CD14-positive monocyte (primary cell): ENCODE data around the gene TANGO6. TPM values are rescaled to one million over a fixed set of nuclear protein-coding genes. Genes with fewer than 3 reads are reported as not detected.

Experiments used
- DNase-seq, 3 donors: peaks; one replicate each; pipeline ENCODE4 v3.0.0-alpha.2; 2011 to 2022
- H2AFZ ChIP-seq: 2 replicates; pipeline ENCODE4 v1.6.0; 2012; ENCODE audit warnings: mild to moderate bottlenecking, low read depth, low read length, inconsistent platforms; ENCODE audit not compliant: insufficient read depth, poor library complexity, severe bottlenecking
- H3K27ac ChIP-seq, 2 donors: 1 replicate in 1 of 2; 2 replicates in 1 of 2; pipeline ENCODE4 v1.5.1; 2012 to 2013; ENCODE audit warnings: low read length in 2 of 2, control low read depth in 1 of 2, inconsistent platforms in 1 of 2, low read depth in 1 of 2, mild to moderate bottlenecking in 1 of 2
- H3K27me3 ChIP-seq, 2 donors: one replicate each; pipeline versions ENCODE4 v1.6.0 to v1.6.1; 2011 to 2013; ENCODE audit warnings: low read length in 2 of 2; ENCODE audit not compliant: control insufficient read depth in 2 of 2, insufficient read depth in 2 of 2
- H3K36me3 ChIP-seq, 2 donors: replicated peaks in 1 of 2; 1 replicate in 1 of 2; 2 replicates in 1 of 2; pipeline versions ENCODE4 v1.5.1 to v1.6.1; 2012 to 2013; ENCODE audit warnings: low read length in 2 of 2, control low read depth in 1 of 2, inconsistent platforms in 1 of 2, mild to moderate bottlenecking in 1 of 2; ENCODE audit not compliant: insufficient read depth in 2 of 2, control insufficient read depth in 1 of 2
- H3K4me1 ChIP-seq, 2 donors: 1 replicate in 1 of 2; 2 replicates in 1 of 2; pipeline versions ENCODE4 v1.5.1 to v1.6.1; 2012 to 2013; ENCODE audit warnings: low read length in 2 of 2, control low read depth in 1 of 2, inconsistent platforms in 1 of 2, mild to moderate bottlenecking in 1 of 2, moderate library complexity in 1 of 2; ENCODE audit not compliant: insufficient read depth in 2 of 2, control insufficient read depth in 1 of 2
- H3K4me2 ChIP-seq: replicated peaks from 2 replicates; pipeline ENCODE3; 2012; ENCODE audit warnings: low read length, moderate library complexity, mild to moderate bottlenecking; ENCODE audit not compliant: poor library complexity, severe bottlenecking; ENCODE audit errors: extremely low read depth
- H3K4me3 ChIP-seq, 3 experiments: fragments of 200-600 bp in 1 of 3; sonication (generic) in 1 of 3; replicated peaks in 1 of 3; 1 replicate in 2 of 3; 2 replicates in 1 of 3; pipeline ENCODE4 v1.5.1; 2011 to 2013; ENCODE audit warnings: low read length in 3 of 3, mild to moderate bottlenecking in 3 of 3, control low read depth in 2 of 3, low read depth in 2 of 3, inconsistent platforms in 1 of 3, moderate library complexity in 1 of 3
- H3K79me2 ChIP-seq: 2 replicates; pipeline ENCODE4 v1.6.0; 2012; ENCODE audit warnings: mild to moderate bottlenecking, control low read depth, inconsistent platforms, low read length, moderate library complexity; ENCODE audit not compliant: insufficient read depth
- H3K9ac ChIP-seq: 2 replicates; pipeline ENCODE4 v1.6.0; 2017; ENCODE audit warnings: low read length, mild to moderate bottlenecking; ENCODE audit not compliant: insufficient read depth, poor library complexity, severe bottlenecking
- H3K9me3 ChIP-seq, 2 donors: replicated peaks in 1 of 2; 1 replicate in 1 of 2; 2 replicates in 1 of 2; pipeline versions ENCODE4 v1.5.1 to v1.6.1; 2012 to 2013; ENCODE audit warnings: low read length in 2 of 2, control low read depth in 1 of 2; ENCODE audit not compliant: control insufficient read depth in 1 of 2, insufficient read depth in 1 of 2
- H4K20me1 ChIP-seq: 2 replicates; pipeline ENCODE4 v1.6.0; 2012; ENCODE audit warnings: mild to moderate bottlenecking, low read length, control low read depth, moderate library complexity; ENCODE audit not compliant: insufficient read depth
- H3K27ac Mint-ChIP-seq, 7 donors: one replicate each; pipeline ENCODE4 v1.8.0; 2020; ENCODE audit warnings: mild to moderate bottlenecking in 7 of 7, mixed read lengths in 7 of 7, moderate library complexity in 6 of 7, inconsistent platforms in 2 of 7
- H3K27me3 Mint-ChIP-seq, 3 donors: one replicate each; pipeline ENCODE4 v1.8.0; 2021 to 2022; ENCODE audit warnings: low read depth in 3 of 3, mild to moderate bottlenecking in 3 of 3, mixed read lengths in 3 of 3, moderate library complexity in 3 of 3, inconsistent platforms in 1 of 3
- H3K36me3 Mint-ChIP-seq, 2 donors: one replicate each; pipeline ENCODE4 v1.8.0; 2020; ENCODE audit warnings: mixed read lengths in 2 of 2, inconsistent platforms in 1 of 2, mild to moderate bottlenecking in 1 of 2
- H3K4me1 Mint-ChIP-seq: one replicate; pipeline ENCODE4 v1.8.0; 2020; ENCODE audit warnings: mild to moderate bottlenecking, mixed read lengths
- H3K4me3 Mint-ChIP-seq, 2 donors: one replicate each; pipeline ENCODE4 v1.8.0; 2020; ENCODE audit warnings: mild to moderate bottlenecking in 2 of 2, mixed read lengths in 2 of 2, moderate library complexity in 1 of 2
- H3K9me3 Mint-ChIP-seq, 7 donors: one replicate each; pipeline ENCODE4 v1.8.0; 2020 to 2022; ENCODE audit warnings: mixed read lengths in 7 of 7, mild to moderate bottlenecking in 6 of 7, moderate library complexity in 6 of 7, inconsistent platforms in 2 of 7
- WGBS: methylation state at CpG from one replicate; pipeline ENCODE4 v1.1.5; 2013; ENCODE audit warnings: missing lambda C conversion rate; ENCODE audit not compliant: insufficient coverage; 5-methylcytosine and 5-hydroxymethylcytosine counted together
- intact Hi-C, 2 donors: fragments of 100-400 bp; cut with micrococcal nuclease; formaldehyde crosslinking; loops; one replicate each; pipeline versions ENCODE4 v1.15.0 to v1.15.1; 2023
- polyA plus RNA-seq, 3 donors: library from polyadenylated mRNA; depleted of rRNA in 1 of 3; unstranded in 2 of 3; stranded (reverse) in 1 of 3; fragments of 300-500 nt in 2 of 3; fragments of >200 nt in 1 of 3; fragmentation: Illumina TruSeq in 2 of 3; gene quantifications; 1 replicate in 2 of 3; 2 replicates in 1 of 3; pipeline ENCODE4 v1.2.3, GENCODE V29; 2012 to 2021
- TF ChIP-seq, protein P1 (sequence below): fragments of 200-600 bp; IDR thresholded peaks from one replicate; pipeline ENCODE4 v1.8.0; 2022; ENCODE audit warnings: antibody characterized with exemption, mild to moderate bottlenecking

The TANGO6 gene
- polyA plus RNA-seq, 3 donors = 6.5 to 8.1 (median 7.3) TPM

DNA sequence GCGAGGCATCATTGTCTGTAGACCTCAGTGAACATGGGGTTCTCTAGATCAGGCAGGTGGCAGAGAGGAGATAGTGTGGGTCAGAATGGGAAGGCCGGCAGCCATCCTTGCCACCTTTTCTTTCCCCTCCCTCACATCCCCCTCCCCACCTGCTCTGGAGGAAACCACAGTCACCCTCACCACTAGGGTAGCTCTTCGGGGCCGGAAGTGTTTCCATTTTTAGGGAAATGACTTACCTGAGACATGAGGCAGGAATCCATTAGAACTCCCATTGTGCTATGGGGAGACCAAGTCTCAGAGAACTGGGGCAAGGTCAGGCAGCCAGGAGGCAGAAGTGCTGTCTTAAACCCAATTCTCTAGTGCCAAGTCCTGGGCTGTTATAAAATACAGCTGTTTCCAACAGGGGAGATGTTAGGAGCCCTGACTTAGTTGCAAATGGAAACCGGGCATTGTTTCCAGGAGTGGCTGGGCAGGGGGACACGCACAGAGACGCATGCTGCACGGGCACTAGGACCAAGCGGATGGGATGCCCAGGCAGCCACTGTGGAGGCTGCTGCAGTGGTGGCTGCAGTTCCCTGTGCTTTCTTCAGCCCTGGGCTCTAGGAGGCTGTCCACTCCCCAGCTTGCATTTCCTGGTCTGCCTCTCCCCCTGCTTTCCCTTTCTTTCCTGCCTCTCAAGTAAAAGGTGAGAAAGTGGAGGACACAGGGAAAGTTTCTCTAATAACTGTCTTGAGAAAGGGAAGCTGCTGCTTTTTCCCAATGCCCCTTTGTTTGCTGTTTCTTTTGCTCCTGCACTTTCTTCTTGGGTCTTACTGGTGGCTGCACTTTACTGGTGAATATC is 265.0 kb downstream of the TANGO6 start:
- peak overlapping the region in 1 of 2 donors; percentile 76 for H3K4me3 Mint-ChIP-seq
- no peak overlapping the region for H3K9ac ChIP-seq
- H3K4me3 ChIP-seq = no peak overlapping the region
- H3K36me3 ChIP-seq = peaks cover 12 to 19% of the 10 kb centered on the region in 2 donors
- TF ChIP-seq, protein P1, sequence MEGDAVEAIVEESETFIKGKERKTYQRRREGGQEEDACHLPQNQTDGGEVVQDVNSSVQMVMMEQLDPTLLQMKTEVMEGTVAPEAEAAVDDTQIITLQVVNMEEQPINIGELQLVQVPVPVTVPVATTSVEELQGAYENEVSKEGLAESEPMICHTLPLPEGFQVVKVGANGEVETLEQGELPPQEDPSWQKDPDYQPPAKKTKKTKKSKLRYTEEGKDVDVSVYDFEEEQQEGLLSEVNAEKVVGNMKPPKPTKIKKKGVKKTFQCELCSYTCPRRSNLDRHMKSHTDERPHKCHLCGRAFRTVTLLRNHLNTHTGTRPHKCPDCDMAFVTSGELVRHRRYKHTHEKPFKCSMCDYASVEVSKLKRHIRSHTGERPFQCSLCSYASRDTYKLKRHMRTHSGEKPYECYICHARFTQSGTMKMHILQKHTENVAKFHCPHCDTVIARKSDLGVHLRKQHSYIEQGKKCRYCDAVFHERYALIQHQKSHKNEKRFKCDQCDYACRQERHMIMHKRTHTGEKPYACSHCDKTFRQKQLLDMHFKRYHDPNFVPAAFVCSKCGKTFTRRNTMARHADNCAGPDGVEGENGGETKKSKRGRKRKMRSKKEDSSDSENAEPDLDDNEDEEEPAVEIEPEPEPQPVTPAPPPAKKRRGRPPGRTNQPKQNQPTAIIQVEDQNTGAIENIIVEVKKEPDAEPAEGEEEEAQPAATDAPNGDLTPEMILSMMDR = no peak
- no peak overlapping the region for H3K4me2 ChIP-seq
- H3K27ac Mint-ChIP-seq = no peak overlapping the region
- H2AFZ ChIP-seq = no peak overlapping the region
- H4K20me1 ChIP-seq = peaks cover 62% of the 10 kb centered on the region
- WGBS = 93% methylated on average over 6 of the region's 9 CpGs
- H3K36me3 Mint-ChIP-seq = peaks cover 20 to 32% of the 10 kb centered on the region in 2 donors
- no peaks in the 10 kb centered on the region for H3K79me2 ChIP-seq
- peaks cover 0 to 11% (median 0%) of the 10 kb centered on the region in 7 donors for H3K9me3 Mint-ChIP-seq
- H3K27me3 Mint-ChIP-seq = peaks cover 54 to 58% (median 55%) of the 10 kb centered on the region in 3 donors
- H3K4me1 Mint-ChIP-seq = peaks cover 23% of the 10 kb centered on the region
- peaks cover 0 to 7% of the 10 kb centered on the region in 2 donors for H3K9me3 ChIP-seq
- intact Hi-C loops = no loop called here
- DNase-seq = no peak
- peaks cover 24 to 49% of the 10 kb centered on the region in 2 donors for H3K27me3 ChIP-seq
- H3K27ac ChIP-seq = no peak overlapping the region
- H3K4me1 ChIP-seq = peaks cover 14 to 25% of the 10 kb centered on the region in 2 donors

DNA sequence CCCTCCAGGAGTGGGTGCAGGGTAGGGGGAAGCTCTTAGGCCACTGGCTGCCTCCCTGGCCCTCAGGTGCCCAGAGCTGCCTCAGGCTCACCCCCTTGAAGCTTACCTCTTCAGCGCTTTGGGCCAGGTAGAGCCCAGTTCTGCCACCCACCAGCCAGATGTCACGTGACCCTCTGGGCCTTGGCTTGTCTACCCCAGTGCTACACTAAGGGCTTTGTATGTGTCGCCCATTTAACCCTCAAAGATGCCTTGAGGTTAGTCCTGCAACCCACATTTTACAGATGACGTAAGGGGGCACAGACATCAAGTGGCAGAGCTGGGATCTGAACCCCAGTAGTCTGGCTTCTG is 265.5 kb downstream of the TANGO6 start:
- peaks cover 21 to 48% of the 10 kb centered on the region in 2 donors for H3K27me3 ChIP-seq
- peaks cover 14 to 25% of the 10 kb centered on the region in 2 donors for H3K4me1 ChIP-seq
- WGBS = 100% methylated on average over 3 of the region's 4 CpGs
- intact Hi-C loops = no loop called here
- no peak overlapping the region for H3K4me3 ChIP-seq
- H3K9ac ChIP-seq = no peak overlapping the region
- H3K4me2 ChIP-seq = no peak overlapping the region
- H3K9me3 Mint-ChIP-seq = peaks cover 0 to 11% (median 0%) of the 10 kb centered on the region in 7 donors
- H3K9me3 ChIP-seq = peaks cover 0 to 7% of the 10 kb centered on the region in 2 donors
- peaks cover 22 to 32% of the 10 kb centered on the region in 2 donors for H3K36me3 Mint-ChIP-seq
- no peaks in the 10 kb centered on the region for H3K79me2 ChIP-seq
- no peak for DNase-seq
- H3K4me3 Mint-ChIP-seq = peak overlapping the region in 1 of 2 donors; percentile 59
- H3K27me3 Mint-ChIP-seq = peaks cover 48 to 52% (median 50%) of the 10 kb centered on the region in 3 donors
- H2AFZ ChIP-seq = no peak overlapping the region
- H3K36me3 ChIP-seq = peaks cover 12 to 19% of the 10 kb centered on the region in 2 donors
- H3K27ac ChIP-seq = no peak overlapping the region
- H4K20me1 ChIP-seq = peaks cover 68% of the 10 kb centered on the region
- H3K27ac Mint-ChIP-seq = no peak overlapping the region
- peaks cover 23% of the 10 kb centered on the region for H3K4me1 Mint-ChIP-seq
- TF ChIP-seq, protein P1 = no peak
